GM12873 (cell line): Measurements from ENCODE around the gene GNPNAT1.

Experiments used
- CTCF ChIP-seq: IDR thresholded peaks from 2 replicates; pipeline ENCODE4 v1.5.1; 2012; ENCODE audit warnings: low read depth, mild to moderate bottlenecking, moderate library complexity, low read length, control low read depth; ENCODE audit not compliant: insufficient read depth; ENCODE audit errors: missing control alignments

GNPNAT1 gene

GRCh38 chr14:52740751-52741150, 50.7 kb downstream of the GNPNAT1 start:
- TF ChIP-seq CTCF, result no peak

GRCh38 chr14:52738409-52738808, 53.0 kb downstream of the GNPNAT1 start:
- no peak for TF ChIP-seq CTCF

GRCh38 chr14:52735921-52736489, 55.4 kb downstream of the GNPNAT1 start:
- no peak for TF ChIP-seq CTCF

GRCh38 chr14:52733824-52734223, 57.6 kb downstream of the GNPNAT1 start:
- no peak for TF ChIP-seq CTCF

GRCh38 chr14:52730709-52731111, 60.7 kb downstream of the GNPNAT1 start:
- no peak for TF ChIP-seq CTCF

- no peak for TF ChIP-seq CTCF
Observed at GRCh38 chr14:52729925-52730708, 61.3 kb downstream of the GNPNAT1 start, which contains the start of gene STYX. Gene STYX (plus strand): TSS chr14:52730166. CDS start chr14:52730475, 309 bp downstream.

- no peak for TF ChIP-seq CTCF
Observed at GRCh38 chr14:52729585-52729924, 61.9 kb downstream of the GNPNAT1 start.
